ENCODE results near the gene MC2R. TPM values are rescaled to one million over a fixed set of nuclear protein-coding genes. Genes with fewer than 3 reads are reported as not detected.

The MC2R gene
- total and polyA plus RNA-seq, 10 of the 15 experiments (the other 5 are each of a cell fraction or from before 2014, with no cell fraction given): 0.15 TPM; not detected in 9

DNA sequence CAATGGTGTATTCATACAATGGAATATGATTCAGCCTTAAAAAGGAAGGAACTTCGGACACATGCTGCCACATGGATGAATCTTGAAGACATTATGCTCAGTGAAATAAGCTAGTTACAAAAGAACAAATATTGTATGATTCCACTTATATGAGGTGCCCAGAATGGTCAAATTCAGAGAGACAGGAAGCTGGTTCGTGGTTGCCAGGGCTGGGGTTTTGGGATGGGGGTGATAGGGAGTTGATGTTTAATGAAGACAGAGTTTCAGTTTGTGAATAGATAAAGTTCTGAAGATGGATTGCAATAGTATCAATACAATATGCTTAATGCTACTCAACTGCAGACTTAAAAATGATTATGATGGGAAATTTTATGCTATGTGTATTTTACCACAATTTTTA, 28.0 kb upstream of the MC2R start:
- Histone ChIP-seq H3K36me3 (ENCODE audit: control insufficient read depth in 2 of 2, insufficient read depth in 2 of 2, low read length in 1 of 2) (no peaks in the 10 kb centered on the region), H3K4me2 (ENCODE audit: control insufficient read depth, insufficient read depth) (no peak overlapping the region), H4K20me1 (ENCODE audit: control insufficient read depth, insufficient read depth) (no peaks in the 10 kb centered on the region), H3K9ac (ENCODE audit: control insufficient read depth, insufficient read depth, low read length) (no peak overlapping the region), H3K9me3 (replicated peaks; ENCODE audit: control insufficient read depth, insufficient read depth, low read length) (no peaks in the 10 kb centered on the region), H3K4me1 (ENCODE audit: control insufficient read depth, insufficient read depth, low read length) (no peaks in the 10 kb centered on the region), H3K27me3 (replicated peaks in 1 of 2; ENCODE audit: control insufficient read depth in 2 of 2, insufficient read depth in 2 of 2, low read length in 1 of 2) (no peaks in the 10 kb centered on the region), H3K79me2 (ENCODE audit: control insufficient read depth, insufficient read depth, low read length) (no peaks in the 10 kb centered on the region), H2AFZ (ENCODE audit: control insufficient read depth, low read depth, low read length) (no peak overlapping the region), H3K4me3 (no peak overlapping the region), H3K27ac (ENCODE audit: control insufficient read depth, insufficient read depth) (no peak overlapping the region)
- FAIRE-seq: no peak
- no TSS peak for BruUV-seq (replicated peaks)
- RAD21 ChIA-PET (ENCODE audit: unreplicated experiment): no interaction called here
- ATAC-seq: no peak
- TF ChIP-seq HCFC1 (IDR thresholded peaks at IDR 0.05; ENCODE audit: low read length) (no peak), GABPA (IDR thresholded peaks at IDR 0.05; ENCODE audit: low read depth) (no peak), IKZF1 (conservative IDR thresholded peaks at IDR 0.05) (no peak), ZNF274 (IDR thresholded peaks at IDR 0.05; ENCODE audit: insufficient read depth, insufficient read length) (no peak), GATAD2B (conservative IDR thresholded peaks at IDR 0.05; ENCODE audit: low read depth) (no peak), NR2C2 (IDR thresholded peaks at IDR 0.05; ENCODE audit: borderline replicate concordance, control insufficient read depth, insufficient read length, low read depth) (no peak), TARDBP (IDR thresholded peaks at IDR 0.05; ENCODE audit: borderline replicate concordance) (no peak), STAT3 (IDR thresholded peaks at IDR 0.05; ENCODE audit: low read depth, low read length) (no peak), MYB (IDR thresholded peaks at IDR 0.05; ENCODE audit: borderline replicate concordance, low read depth, low read length) (no peak), SMAD5 (IDR thresholded peaks at IDR 0.05; ENCODE audit: low read depth) (no peak), EGR1 (IDR thresholded peaks at IDR 0.05; ENCODE audit: borderline replicate concordance in 1 of 2, low read depth in 2 of 2, low read length in 2 of 2) (no peak), WRNIP1 (IDR thresholded peaks at IDR 0.05; ENCODE audit: borderline replicate concordance, low read depth, low read length) (no peak), NFXL1 (IDR thresholded peaks at IDR 0.05; ENCODE audit: borderline replicate concordance) (no peak), TAF1 (IDR thresholded peaks at IDR 0.05; ENCODE audit: borderline replicate concordance, low read depth, low read length) (no peak)
- TF ChIP-seq, protein P1, sequence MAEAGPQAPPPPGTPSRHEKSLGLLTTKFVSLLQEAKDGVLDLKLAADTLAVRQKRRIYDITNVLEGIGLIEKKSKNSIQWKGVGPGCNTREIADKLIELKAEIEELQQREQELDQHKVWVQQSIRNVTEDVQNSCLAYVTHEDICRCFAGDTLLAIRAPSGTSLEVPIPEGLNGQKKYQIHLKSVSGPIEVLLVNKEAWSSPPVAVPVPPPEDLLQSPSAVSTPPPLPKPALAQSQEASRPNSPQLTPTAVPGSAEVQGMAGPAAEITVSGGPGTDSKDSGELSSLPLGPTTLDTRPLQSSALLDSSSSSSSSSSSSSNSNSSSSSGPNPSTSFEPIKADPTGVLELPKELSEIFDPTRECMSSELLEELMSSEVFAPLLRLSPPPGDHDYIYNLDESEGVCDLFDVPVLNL (IDR thresholded peaks at IDR 0.05; ENCODE audit: low read depth, low read length): no peak
- TF ChIP-seq, protein P2, sequence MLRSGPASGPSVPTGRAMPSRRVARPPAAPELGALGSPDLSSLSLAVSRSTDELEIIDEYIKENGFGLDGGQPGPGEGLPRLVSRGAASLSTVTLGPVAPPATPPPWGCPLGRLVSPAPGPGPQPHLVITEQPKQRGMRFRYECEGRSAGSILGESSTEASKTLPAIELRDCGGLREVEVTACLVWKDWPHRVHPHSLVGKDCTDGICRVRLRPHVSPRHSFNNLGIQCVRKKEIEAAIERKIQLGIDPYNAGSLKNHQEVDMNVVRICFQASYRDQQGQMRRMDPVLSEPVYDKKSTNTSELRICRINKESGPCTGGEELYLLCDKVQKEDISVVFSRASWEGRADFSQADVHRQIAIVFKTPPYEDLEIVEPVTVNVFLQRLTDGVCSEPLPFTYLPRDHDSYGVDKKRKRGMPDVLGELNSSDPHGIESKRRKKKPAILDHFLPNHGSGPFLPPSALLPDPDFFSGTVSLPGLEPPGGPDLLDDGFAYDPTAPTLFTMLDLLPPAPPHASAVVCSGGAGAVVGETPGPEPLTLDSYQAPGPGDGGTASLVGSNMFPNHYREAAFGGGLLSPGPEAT (IDR thresholded peaks at IDR 0.05; ENCODE audit: low read depth): no peak
- TF ChIP-seq, protein P3, sequence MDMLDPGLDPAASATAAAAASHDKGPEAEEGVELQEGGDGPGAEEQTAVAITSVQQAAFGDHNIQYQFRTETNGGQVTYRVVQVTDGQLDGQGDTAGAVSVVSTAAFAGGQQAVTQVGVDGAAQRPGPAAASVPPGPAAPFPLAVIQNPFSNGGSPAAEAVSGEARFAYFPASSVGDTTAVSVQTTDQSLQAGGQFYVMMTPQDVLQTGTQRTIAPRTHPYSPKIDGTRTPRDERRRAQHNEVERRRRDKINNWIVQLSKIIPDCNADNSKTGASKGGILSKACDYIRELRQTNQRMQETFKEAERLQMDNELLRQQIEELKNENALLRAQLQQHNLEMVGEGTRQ (IDR thresholded peaks at IDR 0.05; ENCODE audit: borderline replicate concordance, low read depth, low read length): no peak
- TF ChIP-seq, protein P4, sequence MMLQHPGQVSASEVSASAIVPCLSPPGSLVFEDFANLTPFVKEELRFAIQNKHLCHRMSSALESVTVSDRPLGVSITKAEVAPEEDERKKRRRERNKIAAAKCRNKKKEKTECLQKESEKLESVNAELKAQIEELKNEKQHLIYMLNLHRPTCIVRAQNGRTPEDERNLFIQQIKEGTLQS (IDR thresholded peaks at IDR 0.05; ENCODE audit: borderline replicate concordance, extremely low read depth, low read depth, low read length): no peak
- TF ChIP-seq, protein P5, sequence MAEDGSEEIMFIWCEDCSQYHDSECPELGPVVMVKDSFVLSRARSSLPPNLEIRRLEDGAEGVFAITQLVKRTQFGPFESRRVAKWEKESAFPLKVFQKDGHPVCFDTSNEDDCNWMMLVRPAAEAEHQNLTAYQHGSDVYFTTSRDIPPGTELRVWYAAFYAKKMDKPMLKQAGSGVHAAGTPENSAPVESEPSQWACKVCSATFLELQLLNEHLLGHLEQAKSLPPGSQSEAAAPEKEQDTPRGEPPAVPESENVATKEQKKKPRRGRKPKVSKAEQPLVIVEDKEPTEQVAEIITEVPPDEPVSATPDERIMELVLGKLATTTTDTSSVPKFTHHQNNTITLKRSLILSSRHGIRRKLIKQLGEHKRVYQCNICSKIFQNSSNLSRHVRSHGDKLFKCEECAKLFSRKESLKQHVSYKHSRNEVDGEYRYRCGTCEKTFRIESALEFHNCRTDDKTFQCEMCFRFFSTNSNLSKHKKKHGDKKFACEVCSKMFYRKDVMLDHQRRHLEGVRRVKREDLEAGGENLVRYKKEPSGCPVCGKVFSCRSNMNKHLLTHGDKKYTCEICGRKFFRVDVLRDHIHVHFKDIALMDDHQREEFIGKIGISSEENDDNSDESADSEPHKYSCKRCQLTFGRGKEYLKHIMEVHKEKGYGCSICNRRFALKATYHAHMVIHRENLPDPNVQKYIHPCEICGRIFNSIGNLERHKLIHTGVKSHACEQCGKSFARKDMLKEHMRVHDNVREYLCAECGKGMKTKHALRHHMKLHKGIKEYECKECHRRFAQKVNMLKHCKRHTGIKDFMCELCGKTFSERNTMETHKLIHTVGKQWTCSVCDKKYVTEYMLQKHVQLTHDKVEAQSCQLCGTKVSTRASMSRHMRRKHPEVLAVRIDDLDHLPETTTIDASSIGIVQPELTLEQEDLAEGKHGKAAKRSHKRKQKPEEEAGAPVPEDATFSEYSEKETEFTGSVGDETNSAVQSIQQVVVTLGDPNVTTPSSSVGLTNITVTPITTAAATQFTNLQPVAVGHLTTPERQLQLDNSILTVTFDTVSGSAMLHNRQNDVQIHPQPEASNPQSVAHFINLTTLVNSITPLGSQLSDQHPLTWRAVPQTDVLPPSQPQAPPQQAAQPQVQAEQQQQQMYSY (CRISPR knock-in tag; IDR thresholded peaks at IDR 0.05): no peak
- SMC1A ChIA-PET (ENCODE audit: uncharacterized antibody, unreplicated experiment): no interaction called here
- CTCF ChIA-PET: no interaction called here
- POLR2A ChIA-PET: no interaction called here
- WGBS (ENCODE audit: insufficient coverage, insufficient replicate concordance, low lambda C conversion rate, missing lambda C conversion rate): 11% methylated on average over 2 of the region's 2 CpGs
- intact Hi-C loops (cut with micrococcal nuclease; ENCODE audit: unreplicated experiment): no loop called here
- DNase-seq (ENCODE audit: low read depth, low spot score): no peak
- in situ Hi-C loops (cut with MboI): no loop called here

Data from GM12878 (cell line).